Mucosa of descending colon (tissue), 3 donors: ENCODE measurements around the gene CTNNA3. TPM values are rescaled to one million over a fixed set of nuclear protein-coding genes. Genes with fewer than 3 reads are reported as not detected.

Experiments
- ATAC-seq: fragments of 200-7000 bp; cut with Tn5 transposase; one replicate; pipeline ENCODE4 v1.9.1; 2020; ENCODE audit warnings: mild to moderate bottlenecking, moderate library complexity
- DNase-seq, 3 donors: peaks; one replicate each; pipeline ENCODE4 v3.0.0-alpha.2; 2020
- H3K36me3 ChIP-seq: fragments of 200-600 bp; one replicate; pipeline ENCODE4 v1.8.0; 2021; ENCODE audit warnings: low read depth, mild to moderate bottlenecking
- H3K4me1 ChIP-seq: fragments of 200-600 bp; one replicate; pipeline ENCODE4 v1.8.0; 2021; ENCODE audit warnings: low read depth, mild to moderate bottlenecking
- H3K4me3 ChIP-seq: fragments of 200-600 bp; one replicate; pipeline ENCODE4 v1.8.0; 2021; ENCODE audit warnings: mild to moderate bottlenecking
- H3K9me3 ChIP-seq: fragments of 200-600 bp; one replicate; pipeline ENCODE4 v1.8.0; 2021; ENCODE audit warnings: mild to moderate bottlenecking
- intact Hi-C, 2 donors: fragments of 100-400 bp; cut with DNase I in 1 of 2; cut with micrococcal nuclease in 1 of 2; formaldehyde crosslinking; loops; one replicate each; pipeline versions ENCODE4 v1.11.0 to v1.11.1; 2022; cut with DNase I, micrococcal nuclease
- total RNA-seq, 3 donors: library from RNA; stranded (reverse); fragmentation: NEBNext Ultra II Directional in 2 of 3; extraction: Animal tissue kit (Norgen Biotek cat#: 25700) in 2 of 3; gene quantifications; one replicate each; pipeline versions ENCODE4 v1.2.1 to v1.2.4, GENCODE V29; 2021 to 2023
- TF ChIP-seq, protein P1 (sequence below): fragments of 200-600 bp; IDR thresholded peaks from one replicate; pipeline ENCODE4 v1.8.0; 2022; ENCODE audit warnings: antibody characterized with exemption, mild to moderate bottlenecking
- donor health status: DM: no; HTN: no; CAD: no; lungs with moderate emphysema.
- donor health status: DM: no; HTN: no; CAD: no.
- donor health status: DM: no; HTN: yes; CAD: no.

Gene CTNNA3
- total RNA-seq, 3 donors from 2014 or later: 0.52 to 7.5 (median 0.70) TPM

DNA sequence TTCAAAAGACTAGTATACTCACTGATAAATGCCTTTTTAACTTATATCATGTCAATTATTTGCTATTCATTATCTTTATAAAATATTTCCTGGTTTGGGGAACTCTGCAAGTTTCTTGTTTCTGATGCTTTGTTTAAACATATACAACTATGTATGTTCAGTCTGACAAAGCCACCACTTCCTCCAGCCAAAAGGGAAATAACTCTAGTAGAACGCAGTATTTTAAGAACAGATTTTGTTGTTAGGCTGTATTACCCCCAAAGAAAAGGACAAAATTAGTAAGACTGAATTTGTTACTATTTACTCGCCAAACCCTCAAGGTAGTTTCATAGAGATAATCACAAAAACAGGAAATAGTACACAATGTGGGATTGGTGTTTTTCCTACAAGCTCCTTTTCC is 691.3 kb downstream of the CTNNA3 start:
- Histone ChIP-seq H3K4me3 (no peak overlapping the region), H3K36me3 (no peaks in the 10 kb centered on the region), H3K4me1 (no peaks in the 10 kb centered on the region), H3K9me3 (no peaks in the 10 kb centered on the region)
- intact Hi-C loops: no loop called here
- TF ChIP-seq, protein P1, sequence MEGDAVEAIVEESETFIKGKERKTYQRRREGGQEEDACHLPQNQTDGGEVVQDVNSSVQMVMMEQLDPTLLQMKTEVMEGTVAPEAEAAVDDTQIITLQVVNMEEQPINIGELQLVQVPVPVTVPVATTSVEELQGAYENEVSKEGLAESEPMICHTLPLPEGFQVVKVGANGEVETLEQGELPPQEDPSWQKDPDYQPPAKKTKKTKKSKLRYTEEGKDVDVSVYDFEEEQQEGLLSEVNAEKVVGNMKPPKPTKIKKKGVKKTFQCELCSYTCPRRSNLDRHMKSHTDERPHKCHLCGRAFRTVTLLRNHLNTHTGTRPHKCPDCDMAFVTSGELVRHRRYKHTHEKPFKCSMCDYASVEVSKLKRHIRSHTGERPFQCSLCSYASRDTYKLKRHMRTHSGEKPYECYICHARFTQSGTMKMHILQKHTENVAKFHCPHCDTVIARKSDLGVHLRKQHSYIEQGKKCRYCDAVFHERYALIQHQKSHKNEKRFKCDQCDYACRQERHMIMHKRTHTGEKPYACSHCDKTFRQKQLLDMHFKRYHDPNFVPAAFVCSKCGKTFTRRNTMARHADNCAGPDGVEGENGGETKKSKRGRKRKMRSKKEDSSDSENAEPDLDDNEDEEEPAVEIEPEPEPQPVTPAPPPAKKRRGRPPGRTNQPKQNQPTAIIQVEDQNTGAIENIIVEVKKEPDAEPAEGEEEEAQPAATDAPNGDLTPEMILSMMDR: no peak
- DNase-seq: no peak
- no peak for ATAC-seq

DNA sequence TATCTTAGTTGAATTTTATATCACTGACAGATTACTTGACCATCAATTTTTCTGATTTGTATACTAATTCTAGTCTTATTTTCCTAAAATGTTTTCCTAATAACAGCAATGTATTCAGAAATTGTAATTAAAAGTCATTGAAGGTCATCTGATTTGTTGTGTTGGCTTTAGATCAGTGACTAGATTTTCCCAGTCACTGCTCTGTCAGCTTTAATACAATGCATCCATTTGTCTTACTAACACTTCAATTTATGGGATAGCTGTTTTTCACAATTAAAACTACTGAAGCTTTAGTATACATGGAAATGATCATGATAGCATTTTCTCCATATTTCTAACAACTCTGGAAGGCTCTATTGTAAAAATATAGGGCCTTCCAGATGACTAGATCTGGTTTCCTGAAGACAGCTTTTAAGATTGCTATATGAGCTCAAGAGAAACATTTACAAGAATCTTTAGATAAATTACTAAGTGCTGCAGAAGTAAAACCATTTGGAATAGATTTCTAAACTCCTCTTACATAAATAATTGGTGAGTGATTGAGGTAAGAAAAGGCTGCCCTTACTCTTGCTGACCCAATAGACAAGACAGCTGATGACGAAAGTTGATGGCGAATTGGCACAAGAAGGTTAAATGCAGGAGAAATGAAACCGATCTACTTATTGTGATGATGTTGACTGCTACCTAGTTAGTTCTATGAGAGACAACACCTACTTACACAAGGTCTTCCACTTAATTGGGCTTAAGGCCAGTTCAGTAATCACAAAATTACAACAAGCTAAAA is 696.0 kb downstream of the CTNNA3 start:
- ATAC-seq (no peak), DNase-seq (no peak)
- H3K4me3 ChIP-seq: no peak overlapping the region
- no peaks in the 10 kb centered on the region for H3K36me3 ChIP-seq
- TF ChIP-seq, protein P1: no peak
- no peaks in the 10 kb centered on the region for H3K9me3 ChIP-seq
- H3K4me1 ChIP-seq: no peaks in the 10 kb centered on the region
- intact Hi-C loops: no loop called here

DNA sequence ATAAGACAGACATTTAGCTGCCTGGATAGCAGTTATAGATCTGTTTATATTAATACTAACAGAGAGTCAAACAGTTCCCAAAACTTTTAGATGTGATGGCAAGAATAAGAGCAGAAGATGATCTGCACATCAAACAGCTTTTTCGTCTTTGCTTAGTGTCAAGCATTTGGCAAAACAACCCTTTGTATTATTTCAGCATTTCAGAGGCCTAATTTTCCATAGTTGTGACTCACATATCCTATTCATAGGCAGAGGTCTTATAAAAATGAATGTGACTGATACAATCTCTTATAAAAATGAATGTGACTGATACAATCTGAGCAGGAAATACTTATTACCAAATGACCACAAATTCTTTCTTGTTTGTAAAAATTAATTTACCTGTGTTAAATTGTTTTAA is 699.0 kb downstream of the CTNNA3 start:
- intact Hi-C loops: no loop called here
- H3K4me3 ChIP-seq: no peak overlapping the region
- DNase-seq: no peak
- TF ChIP-seq, protein P1: no peak
- no peaks in the 10 kb centered on the region for H3K9me3 ChIP-seq
- H3K4me1 ChIP-seq: no peaks in the 10 kb centered on the region
- ATAC-seq: no peak
- H3K36me3 ChIP-seq: no peaks in the 10 kb centered on the region

DNA sequence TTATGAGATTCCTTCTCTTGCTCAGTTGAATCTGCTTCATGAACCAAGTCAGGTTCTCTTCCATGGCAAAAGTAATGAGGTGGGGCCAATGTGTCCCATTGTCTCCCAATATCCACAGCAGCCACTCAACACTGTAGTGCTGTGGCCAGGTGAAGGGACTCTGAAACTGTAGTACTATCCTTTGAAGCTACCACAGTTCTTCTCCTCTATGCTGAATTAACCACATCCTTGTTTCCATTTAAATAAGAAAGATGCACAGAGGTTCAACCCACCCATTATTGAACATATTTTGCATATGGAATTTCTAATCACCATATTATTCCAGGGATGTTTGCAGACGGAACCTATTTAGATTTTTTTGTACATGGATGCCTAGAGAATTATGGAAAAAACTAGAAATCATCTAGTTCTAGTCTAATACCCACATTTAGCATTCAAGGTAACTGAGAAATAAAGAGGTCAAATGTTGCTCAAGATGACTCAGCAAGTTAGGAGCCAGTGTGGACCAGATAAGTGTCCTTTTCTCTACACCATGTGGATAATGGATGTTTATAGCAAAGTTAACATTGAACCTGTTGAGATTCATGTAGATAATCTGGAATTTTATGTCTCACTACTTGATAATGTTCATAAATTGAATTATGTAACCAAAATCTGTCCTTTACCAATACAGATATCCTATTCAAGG is 705.7 kb downstream of the CTNNA3 start:
- TF ChIP-seq, protein P1: no peak
- DNase-seq: no peak
- H3K36me3 ChIP-seq: no peaks in the 10 kb centered on the region
- no peaks in the 10 kb centered on the region for H3K9me3 ChIP-seq
- no peak for ATAC-seq
- H3K4me3 ChIP-seq: no peak overlapping the region
- intact Hi-C loops: no loop called here
- no peaks in the 10 kb centered on the region for H3K4me1 ChIP-seq

DNA sequence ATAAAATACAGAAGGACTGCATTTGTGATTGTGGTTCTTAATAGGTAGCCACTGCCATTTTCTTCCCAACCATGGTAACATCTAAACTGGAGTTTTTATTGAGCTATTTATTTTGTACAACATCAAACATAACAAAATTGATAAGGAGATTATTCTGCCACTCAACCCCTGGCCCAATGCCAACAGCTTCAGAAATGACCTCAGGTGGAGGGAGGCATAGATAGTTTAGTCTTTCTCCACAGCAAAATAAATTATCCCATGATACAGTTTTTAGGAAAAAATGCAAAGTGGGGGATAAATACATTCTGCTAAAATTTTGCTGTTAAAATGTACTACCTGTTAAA is 712.5 kb downstream of the CTNNA3 start:
- Histone ChIP-seq H3K4me3 (no peak overlapping the region), H3K36me3 (no peaks in the 10 kb centered on the region), H3K4me1 (no peaks in the 10 kb centered on the region), H3K9me3 (no peaks in the 10 kb centered on the region)
- no peak for ATAC-seq
- intact Hi-C loops: no loop called here
- no peak for DNase-seq
- TF ChIP-seq, protein P1: no peak
